OCI-LY3 (cell line): Measurements from ENCODE around the gene PDK2.

ENCODE experiments used
- H2AFZ ChIP-seq: fragments of 200-600, 300-600 bp; shearing (Covaris generic); 2 replicates; pipeline ENCODE4 v1.6.0; 2014; ENCODE audit warnings: antibody characterized with exemption, low read depth, low read length
- H3K27ac ChIP-seq: fragments of 200-600, 300-600 bp; sonication (generic); 2 replicates; pipeline ENCODE4 v1.5.1; 2014; ENCODE audit warnings: mild to moderate bottlenecking, low read length, moderate library complexity, mixed read lengths
- H3K27me3 ChIP-seq: fragments of 200-600, 300-600 bp; sonication (generic); 2 replicates; pipeline ENCODE4 v1.6.1; 2014; ENCODE audit warnings: low read depth, low read length, mixed read lengths
- H3K36me3 ChIP-seq: fragments of 200-600, 300-600 bp; sonication (generic); replicated peaks from 2 replicates; pipeline ENCODE3; 2014; ENCODE audit warnings: low read depth, low read length, mixed read lengths
- H3K4me1 ChIP-seq: fragments of 300-600, 200-600 bp; sonication (generic); 2 replicates; pipeline ENCODE4 v1.6.1; 2014; ENCODE audit warnings: low read length, mixed read lengths
- H3K4me2 ChIP-seq: fragments of 200-600, 300-600 bp; sonication (generic); 2 replicates; pipeline ENCODE4 v1.6.1; 2014; ENCODE audit warnings: low read length, mixed read lengths
- H3K4me3 ChIP-seq: fragments of 300-600, 200-600 bp; sonication (generic); 2 replicates; pipeline ENCODE4 v1.5.1; 2014; ENCODE audit warnings: antibody characterized with exemption, mild to moderate bottlenecking, low read length, moderate library complexity
- H3K79me2 ChIP-seq: fragments of 300-600, 200-600 bp; shearing (Covaris generic); 2 replicates; pipeline ENCODE4 v1.6.1; 2014; ENCODE audit warnings: mild to moderate bottlenecking, low read length, mixed read lengths
- H3K9ac ChIP-seq: fragments of 300-600, 200-600 bp; shearing (Covaris generic); 2 replicates; pipeline ENCODE4 v1.6.0; 2014; ENCODE audit warnings: mild to moderate bottlenecking, low read length, moderate library complexity
- H3K9me3 ChIP-seq: fragments of 200-600, 300-600 bp; shearing (Covaris generic); 2 replicates; pipeline ENCODE4 v1.6.1; 2014; ENCODE audit warnings: low read length, mixed read lengths; ENCODE audit not compliant: insufficient read depth
- H4K20me1 ChIP-seq: fragments of 200-600, 300-600 bp; sonication (generic); 2 replicates; pipeline ENCODE4 v1.6.1; 2016; ENCODE audit warnings: low read length, mixed read lengths; ENCODE audit not compliant: insufficient read depth
- CTCF ChIP-seq: fragments of 200-600, 300-600 bp; sonication (generic); IDR thresholded peaks from 2 replicates; pipeline ENCODE4 v1.5.1; 2014; ENCODE audit warnings: antibody characterized with exemption, low read length, low read depth
- EZH2phosphoT487 ChIP-seq: fragments of 200-600 bp; shearing (Covaris generic); IDR thresholded peaks from 2 replicates; pipeline ENCODE4 v1.6.1; 2018; ENCODE audit warnings: antibody characterized with exemption, mixed run types, low read depth

Gene PDK2

GRCh38 chr17:50111673-50112655 is 16.8 kb downstream of the PDK2 start:
- H3K27ac ChIP-seq, result no peak overlapping the region
- H3K4me2 ChIP-seq, result no peak overlapping the region
- H3K4me3 ChIP-seq, result no peak overlapping the region
- no peak for TF ChIP-seq EZH2phosphoT487
- TF ChIP-seq CTCF, result no peak
- H3K4me1 ChIP-seq, result 0 out of 2 replicates have a peak, but pooled peaks cover 6% of the 10 kb centered on the region
- no peaks in the 10 kb centered on the region for H3K79me2 ChIP-seq
- no peak overlapping the region for H3K9ac ChIP-seq
- H2AFZ ChIP-seq, result no peak overlapping the region
- no peaks in the 10 kb centered on the region for H3K36me3 ChIP-seq
- H3K9me3 ChIP-seq, result no peaks in the 10 kb centered on the region
- no peaks in the 10 kb centered on the region for H4K20me1 ChIP-seq
- H3K27me3 ChIP-seq, result no peaks in the 10 kb centered on the region

GRCh38 chr17:50112694-50113093 is 17.5 kb downstream of the PDK2 start:
- H3K4me2 ChIP-seq, result no peak overlapping the region
- H3K79me2 ChIP-seq, result no peaks in the 10 kb centered on the region
- H3K4me3 ChIP-seq, result no peak overlapping the region
- no peaks in the 10 kb centered on the region for H3K27me3 ChIP-seq
- H3K27ac ChIP-seq, result no peak overlapping the region
- no peaks in the 10 kb centered on the region for H4K20me1 ChIP-seq
- no peak overlapping the region for H3K9ac ChIP-seq
- TF ChIP-seq EZH2phosphoT487 (no peak), CTCF (no peak)
- H2AFZ ChIP-seq, result no peak overlapping the region
- no peaks in the 10 kb centered on the region for H3K36me3 ChIP-seq
- 0 out of 2 replicates have a peak, but pooled peaks cover 6% of the 10 kb centered on the region for H3K4me1 ChIP-seq
- H3K9me3 ChIP-seq, result no peaks in the 10 kb centered on the region

GRCh38 chr17:50113624-50114320 is 18.6 kb downstream of the PDK2 start:
- no peaks in the 10 kb centered on the region for H3K79me2 ChIP-seq
- H2AFZ ChIP-seq, result no peak overlapping the region
- H4K20me1 ChIP-seq, result no peaks in the 10 kb centered on the region
- no peak overlapping the region for H3K4me2 ChIP-seq
- H3K27ac ChIP-seq, result no peak overlapping the region
- 0 out of 2 replicates have a peak, but pooled peaks cover 6% of the 10 kb centered on the region for H3K4me1 ChIP-seq
- H3K27me3 ChIP-seq, result no peaks in the 10 kb centered on the region
- no peaks in the 10 kb centered on the region for H3K36me3 ChIP-seq
- H3K4me3 ChIP-seq, result no peak overlapping the region
- H3K9ac ChIP-seq, result no peak overlapping the region
- no peaks in the 10 kb centered on the region for H3K9me3 ChIP-seq
- TF ChIP-seq CTCF (no peak), EZH2phosphoT487 (no peak)

GRCh38 chr17:50114401-50114800 is 19.2 kb downstream of the PDK2 start:
- Histone ChIP-seq H3K4me2 (no peak overlapping the region), H2AFZ (no peak overlapping the region), H4K20me1 (no peaks in the 10 kb centered on the region)

More at GRCh38 chr17:50114401-50114800, 19.2 kb downstream of the PDK2 start:
- Histone ChIP-seq H3K9me3 (no peaks in the 10 kb centered on the region), H3K4me3 (no peak overlapping the region), H3K9ac (no peak overlapping the region), H3K4me1 (0 out of 2 replicates have a peak, but pooled peaks cover 6% of the 10 kb centered on the region), H3K79me2 (no peaks in the 10 kb centered on the region), H3K36me3 (no peaks in the 10 kb centered on the region), H3K27me3 (no peaks in the 10 kb centered on the region), H3K27ac (no peak overlapping the region)
- TF ChIP-seq EZH2phosphoT487, result no peak
- no peak for TF ChIP-seq CTCF
